IMR-90 (cell line): Measurements from ENCODE around the gene ADORA2A. TPM values are rescaled to one million over a fixed set of nuclear protein-coding genes. Genes with fewer than 3 reads are reported as not detected.

Experiments
- ATAC-seq: fragments of 200-7000 bp; cut with Tn5 transposase; 2 replicates; pipeline ENCODE4 v1.9.1; 2020; ENCODE audit warnings: low read depth, mild to moderate bottlenecking, moderate library complexity
- BruUV-seq: library from RNA; stranded (reverse); fragments of 400-500 nt; replicated peaks from 2 replicates; lab custom pipeline; 2021; lab: Mats Ljungman, UMichigan
- CTCF ChIA-PET: fragments of 300-600 bp; formaldehyde crosslinking; extraction: SDS; loops from one replicate; lab custom pipeline; 2021; ENCODE audit warnings: antibody characterized with exemption; lab: Yijun Ruan, JAX
- POLR2A ChIA-PET: fragments of 300-600 bp; sonication (Branson Sonifier 250); formaldehyde crosslinking; loops from one replicate; lab custom pipeline; 2022; ENCODE audit warnings: antibody characterized with exemption; ENCODE audit not compliant: unreplicated experiment; lab: Charles Lee
- DNase-seq: peaks from one replicate; pipeline ENCODE4 v3.0.0; 2013
- H2AFZ ChIP-seq: replicated peaks from 2 replicates; pipeline ENCODE3; 2013; ENCODE audit warnings: low read length, mild to moderate bottlenecking; ENCODE audit not compliant: poor library complexity
- H2AK5ac ChIP-seq: 2 replicates; pipeline ENCODE4 v1.6.1; 2013; ENCODE audit warnings: low read depth, low read length, inconsistent platforms
- H2AK9ac ChIP-seq: replicated peaks from 2 replicates; pipeline ENCODE3; 2013; ENCODE audit warnings: mild to moderate bottlenecking, low read depth, low read length, moderate library complexity; ENCODE audit not compliant: poor library complexity
- H2BK120ac ChIP-seq: 2 replicates; pipeline ENCODE4 v1.6.1; 2013; ENCODE audit warnings: low read depth, low read length, inconsistent platforms
- H2BK15ac ChIP-seq: 3 replicates; pipeline ENCODE4 v1.6.1; 2013; ENCODE audit warnings: low read depth, low read length, inconsistent platforms
- H2BK20ac ChIP-seq: 2 replicates; pipeline ENCODE4 v1.6.1; 2013; ENCODE audit warnings: low read depth, mild to moderate bottlenecking, inconsistent platforms, low read length, moderate library complexity
- H2BK5ac ChIP-seq: 2 replicates; pipeline ENCODE4 v1.6.1; 2013; ENCODE audit warnings: mild to moderate bottlenecking, low read depth, low read length, inconsistent platforms; ENCODE audit not compliant: poor library complexity, severe bottlenecking
- H3K14ac ChIP-seq: replicated peaks from 2 replicates; pipeline ENCODE4 v1.6.1; 2013; ENCODE audit warnings: low read depth, low read length, inconsistent platforms
- H3K18ac ChIP-seq: 2 replicates; pipeline ENCODE4 v1.6.1; 2013; ENCODE audit warnings: low read depth, low read length, control low read depth
- H3K23ac ChIP-seq: 2 replicates; pipeline ENCODE4 v1.6.1; 2013; ENCODE audit warnings: low read depth, low read length, inconsistent platforms
- H3K27ac ChIP-seq: 2 replicates; pipeline ENCODE4 v1.5.1; 2013; ENCODE audit warnings: mild to moderate bottlenecking, control low read depth, low read length; ENCODE audit not compliant: insufficient read depth
- H3K27me3 ChIP-seq: 2 replicates; pipeline ENCODE4 v1.6.1; 2013; ENCODE audit warnings: low read length; ENCODE audit not compliant: control insufficient read depth, insufficient read depth
- H3K36me3 ChIP-seq: 2 replicates; pipeline ENCODE4 v1.6.1; 2013; ENCODE audit warnings: low read length, mixed read lengths; ENCODE audit not compliant: control insufficient read depth, insufficient read depth
- H3K4ac ChIP-seq: 2 replicates; pipeline ENCODE4 v1.6.1; 2013; ENCODE audit warnings: low read depth, low read length, inconsistent platforms
- H3K4me1 ChIP-seq: 2 replicates; pipeline ENCODE4 v1.6.1; 2013; ENCODE audit warnings: low read length, mixed read lengths; ENCODE audit not compliant: control insufficient read depth, insufficient read depth
- H3K4me2 ChIP-seq: 2 replicates; pipeline ENCODE4 v1.6.1; 2013; ENCODE audit warnings: low read depth, mild to moderate bottlenecking, control low read depth, low read length, moderate library complexity
- H3K4me3 ChIP-seq: 2 replicates; pipeline ENCODE4 v1.5.1; 2013; ENCODE audit warnings: low read depth, mild to moderate bottlenecking, control low read depth, low read length, moderate library complexity; ENCODE audit not compliant: insufficient read depth
- H3K56ac ChIP-seq: 2 replicates; pipeline ENCODE4 v1.6.1; 2013; ENCODE audit warnings: low read length, inconsistent platforms; ENCODE audit not compliant: insufficient read depth; ENCODE audit errors: extremely low read depth
- H3K79me1 ChIP-seq, 2 experiments: 2 replicates each; pipeline ENCODE4 v1.6.1; 2013; ENCODE audit warnings: low read length in 2 of 2, inconsistent platforms in 1 of 2, low read depth in 1 of 2
- H3K9ac ChIP-seq: 2 replicates; pipeline ENCODE4 v1.6.1; 2013; ENCODE audit warnings: low read depth, low read length, control low read depth
- H3K9me1 ChIP-seq: 2 replicates; pipeline ENCODE4 v1.6.1; 2013; ENCODE audit warnings: low read length, inconsistent platforms; ENCODE audit not compliant: insufficient read depth
- H3K9me3 ChIP-seq: 2 replicates; pipeline ENCODE4 v1.6.1; 2013; ENCODE audit warnings: low read length; ENCODE audit not compliant: control insufficient read depth, insufficient read depth
- H4K20me1 ChIP-seq: 2 replicates; pipeline ENCODE4 v1.6.1; 2013; ENCODE audit warnings: low read length, inconsistent platforms; ENCODE audit not compliant: insufficient read depth
- H4K5ac ChIP-seq: 2 replicates; pipeline ENCODE4 v1.6.1; 2013; ENCODE audit warnings: mild to moderate bottlenecking, low read depth, low read length, control low read depth
- H4K8ac ChIP-seq, 2 experiments: 2 replicates each; pipeline ENCODE4 v1.6.1; 2013; ENCODE audit warnings: low read depth in 2 of 2, low read length in 2 of 2, control low read depth in 1 of 2, inconsistent platforms in 1 of 2
- H4K91ac ChIP-seq: 2 replicates; pipeline ENCODE4 v1.6.1; 2013; ENCODE audit warnings: low read depth, low read length, inconsistent platforms; ENCODE audit not compliant: insufficient read depth
- BHLHE40 ChIP-seq: fragments of 150-350 bp; IDR thresholded peaks from 2 replicates; pipeline ENCODE4 v1.6.1; 2016; ENCODE audit warnings: mild to moderate bottlenecking, low read depth, low read length
- FOS ChIP-seq: fragments of 150-350 bp; IDR thresholded peaks from 2 replicates; pipeline ENCODE4 v1.6.1; 2016; ENCODE audit warnings: low read depth, low read length
- MAFK ChIP-seq: IDR thresholded peaks from 2 replicates; pipeline ENCODE4 v1.6.1; 2012; ENCODE audit warnings: low read depth, low read length, improper control_type of control experiment
- MAZ ChIP-seq: IDR thresholded peaks from 2 replicates; pipeline ENCODE4 v1.6.1; 2012; ENCODE audit warnings: low read depth, mild to moderate bottlenecking, low read length, improper control_type of control experiment, moderate library complexity, borderline replicate concordance
- POLR2A ChIP-seq: IDR thresholded peaks from 2 replicates; pipeline ENCODE4 v1.6.1; 2012; ENCODE audit warnings: mild to moderate bottlenecking, low read depth, low read length
- RAD21 ChIP-seq: IDR thresholded peaks from 2 replicates; pipeline ENCODE4 v1.6.1; 2012; ENCODE audit warnings: low read length, improper control_type of control experiment
- RCOR1 ChIP-seq: IDR thresholded peaks from 2 replicates; pipeline ENCODE4 v1.6.1; 2012; ENCODE audit warnings: mild to moderate bottlenecking, low read length, improper control_type of control experiment; ENCODE audit not compliant: insufficient replicate concordance
- RFX5 ChIP-seq: IDR thresholded peaks from 2 replicates; pipeline ENCODE4 v1.8.0; 2012; ENCODE audit warnings: low read depth, mild to moderate bottlenecking, low read length, moderate library complexity
- WGBS, 2 experiments: methylation state at CpG; one replicate each; pipeline versions ENCODE4 v1.1.5 to v1.1.7; 2013; ENCODE audit warnings: missing lambda C conversion rate in 2 of 2; ENCODE audit not compliant: insufficient read length in 1 of 2; ENCODE audit errors: extremely low coverage in 2 of 2; 5-methylcytosine and 5-hydroxymethylcytosine counted together
- dilution Hi-C: fragments of 300-500 bp; cut with HindIII; formaldehyde crosslinking; loops from one replicate; pipeline ENCODE4 v1.14.3; 2018; ENCODE audit warnings: low sequenced_read_pairs; ENCODE audit not compliant: unreplicated experiment
- in situ Hi-C: fragments of 300-500 bp; cut with MboI; formaldehyde crosslinking; loops from 3 replicates; pipeline ENCODE4 v1.14.3; 2019; ENCODE audit warnings: low sequenced_read_pairs, inconsistent platforms, mixed read lengths
- intact Hi-C: fragments of 100-400 bp; cut with micrococcal nuclease; formaldehyde crosslinking; loops from 2 replicates; pipeline ENCODE4 v1.10.0; 2022
- polyA plus RNA-seq, 3 experiments: library from polyadenylated mRNA; depleted of rRNA; stranded (reverse); fragments of >200 nt; gene quantifications; 2 replicates each; pipeline ENCODE4 v1.2.3, GENCODE V29; 2012; ENCODE audit warnings: low replicate concordance in 1 of 3
- total RNA-seq: library from RNA; depleted of rRNA; stranded (reverse); fragments of >200 nt; gene quantifications from 2 replicates; pipeline ENCODE4 v1.2.3, GENCODE V29; 2012
- TF ChIP-seq, protein P1 (sequence below): fragments of 150-350 bp; IDR thresholded peaks from 2 replicates; pipeline ENCODE4 v1.6.1; 2017; ENCODE audit warnings: mild to moderate bottlenecking, antibody characterized with exemption, low read length, low read depth
- TF ChIP-seq, protein P2 (sequence below): fragments of 150-350 bp; IDR thresholded peaks from 2 replicates; pipeline ENCODE4 v1.6.1; 2016; ENCODE audit warnings: low read depth, mild to moderate bottlenecking, low read length, moderate library complexity, borderline replicate concordance
- TF ChIP-seq, protein P3 (sequence below): conservative IDR thresholded peaks from 2 replicates; pipeline ENCODE4 v1.5.1; 2012; ENCODE audit warnings: mild to moderate bottlenecking, low read depth, low read length, improper control_type of control experiment

Gene ADORA2A
- total and polyA plus RNA-seq, 2 of the 4 experiments (the other 2 are of a cell fraction), result 0.36 to 1.1 TPM

DNA sequence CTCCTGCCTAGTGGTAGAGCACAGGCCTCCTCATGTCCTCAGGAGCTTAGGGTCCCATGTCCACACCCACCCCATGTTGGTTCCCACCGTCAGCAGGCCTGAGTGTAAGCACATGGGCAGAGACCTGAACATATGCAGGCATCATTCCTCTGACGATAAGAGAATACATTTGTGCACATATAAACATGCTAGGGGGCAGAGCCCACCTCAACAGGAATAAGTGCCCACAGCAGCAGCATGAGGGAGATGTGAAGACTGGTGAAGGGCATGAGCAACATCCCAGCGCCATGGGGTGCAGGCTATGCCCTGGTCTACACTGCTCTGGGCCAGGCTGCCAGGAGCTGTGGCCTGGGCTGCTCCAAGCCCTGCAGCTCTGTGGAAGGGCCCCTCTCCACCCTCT lies 16.9 kb downstream of the ADORA2A start:
- TF ChIP-seq BHLHE40, result no peak
- TF ChIP-seq, protein P1, sequence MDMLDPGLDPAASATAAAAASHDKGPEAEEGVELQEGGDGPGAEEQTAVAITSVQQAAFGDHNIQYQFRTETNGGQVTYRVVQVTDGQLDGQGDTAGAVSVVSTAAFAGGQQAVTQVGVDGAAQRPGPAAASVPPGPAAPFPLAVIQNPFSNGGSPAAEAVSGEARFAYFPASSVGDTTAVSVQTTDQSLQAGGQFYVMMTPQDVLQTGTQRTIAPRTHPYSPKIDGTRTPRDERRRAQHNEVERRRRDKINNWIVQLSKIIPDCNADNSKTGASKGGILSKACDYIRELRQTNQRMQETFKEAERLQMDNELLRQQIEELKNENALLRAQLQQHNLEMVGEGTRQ, result no peak
- TF ChIP-seq RCOR1, result no peak
- TF ChIP-seq RAD21, result no peak
- TF ChIP-seq MAZ, result no peak
- TF ChIP-seq, protein P2, sequence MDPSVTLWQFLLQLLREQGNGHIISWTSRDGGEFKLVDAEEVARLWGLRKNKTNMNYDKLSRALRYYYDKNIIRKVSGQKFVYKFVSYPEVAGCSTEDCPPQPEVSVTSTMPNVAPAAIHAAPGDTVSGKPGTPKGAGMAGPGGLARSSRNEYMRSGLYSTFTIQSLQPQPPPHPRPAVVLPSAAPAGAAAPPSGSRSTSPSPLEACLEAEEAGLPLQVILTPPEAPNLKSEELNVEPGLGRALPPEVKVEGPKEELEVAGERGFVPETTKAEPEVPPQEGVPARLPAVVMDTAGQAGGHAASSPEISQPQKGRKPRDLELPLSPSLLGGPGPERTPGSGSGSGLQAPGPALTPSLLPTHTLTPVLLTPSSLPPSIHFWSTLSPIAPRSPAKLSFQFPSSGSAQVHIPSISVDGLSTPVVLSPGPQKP, result no peak
- TF ChIP-seq, protein P3, sequence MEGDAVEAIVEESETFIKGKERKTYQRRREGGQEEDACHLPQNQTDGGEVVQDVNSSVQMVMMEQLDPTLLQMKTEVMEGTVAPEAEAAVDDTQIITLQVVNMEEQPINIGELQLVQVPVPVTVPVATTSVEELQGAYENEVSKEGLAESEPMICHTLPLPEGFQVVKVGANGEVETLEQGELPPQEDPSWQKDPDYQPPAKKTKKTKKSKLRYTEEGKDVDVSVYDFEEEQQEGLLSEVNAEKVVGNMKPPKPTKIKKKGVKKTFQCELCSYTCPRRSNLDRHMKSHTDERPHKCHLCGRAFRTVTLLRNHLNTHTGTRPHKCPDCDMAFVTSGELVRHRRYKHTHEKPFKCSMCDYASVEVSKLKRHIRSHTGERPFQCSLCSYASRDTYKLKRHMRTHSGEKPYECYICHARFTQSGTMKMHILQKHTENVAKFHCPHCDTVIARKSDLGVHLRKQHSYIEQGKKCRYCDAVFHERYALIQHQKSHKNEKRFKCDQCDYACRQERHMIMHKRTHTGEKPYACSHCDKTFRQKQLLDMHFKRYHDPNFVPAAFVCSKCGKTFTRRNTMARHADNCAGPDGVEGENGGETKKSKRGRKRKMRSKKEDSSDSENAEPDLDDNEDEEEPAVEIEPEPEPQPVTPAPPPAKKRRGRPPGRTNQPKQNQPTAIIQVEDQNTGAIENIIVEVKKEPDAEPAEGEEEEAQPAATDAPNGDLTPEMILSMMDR, result no peak
- no peak for TF ChIP-seq RFX5
- TF ChIP-seq FOS, result no peak
- TF ChIP-seq MAFK, result no peak
- TF ChIP-seq POLR2A, result no peak
- 0 out of 2 replicates have a peak, but pooled peaks cover 3% of the 10 kb centered on the region for H3K9me1 ChIP-seq
- no peak overlapping the region for H3K4me3 ChIP-seq
- H3K18ac ChIP-seq, result no peak overlapping the region
- POLR2A ChIA-PET, result interaction anchor here (0.6 kb wide), 1 partner anchor 52 kb away, joined by 3 read pairs; no protein-coding TSS in a partner anchor
- no peak overlapping the region for H4K8ac ChIP-seq
- H3K9ac ChIP-seq, result no peak overlapping the region
- H2BK20ac ChIP-seq, result no peak overlapping the region
- no peak overlapping the region for H3K14ac ChIP-seq
- no peak overlapping the region for H4K5ac ChIP-seq
- no peak for ATAC-seq
- intact Hi-C loops (no loop called here), in situ Hi-C loops (no loop called here), dilution Hi-C loops (no loop called here)
- H3K23ac ChIP-seq, result no peak overlapping the region
- no peak overlapping the region for H2AK9ac ChIP-seq
- peaks cover 6% of the 10 kb centered on the region for H3K4me1 ChIP-seq
- no peaks in the 10 kb centered on the region for H3K36me3 ChIP-seq
- no peak for DNase-seq
- peaks cover 5% of the 10 kb centered on the region for H3K27me3 ChIP-seq
- H2BK5ac ChIP-seq, result no peak overlapping the region
- H2AK5ac ChIP-seq, result no peak overlapping the region
- no peaks in the 10 kb centered on the region for H3K79me1 ChIP-seq
- no peak overlapping the region for H4K91ac ChIP-seq
- no peak overlapping the region for H3K27ac ChIP-seq
- CTCF ChIA-PET, result no interaction called here
- no TSS peak for BruUV-seq
- no peak overlapping the region for H2BK15ac ChIP-seq
- no peaks in the 10 kb centered on the region for H4K20me1 ChIP-seq
- H3K9me3 ChIP-seq, result no peaks in the 10 kb centered on the region
- H2AFZ ChIP-seq, result no peak overlapping the region
- no peak overlapping the region for H3K4me2 ChIP-seq
- no peak overlapping the region for H2BK120ac ChIP-seq
- H3K56ac ChIP-seq, result no peak overlapping the region
- H3K4ac ChIP-seq, result no peak overlapping the region
- WGBS, 2 experiments, result no CpG with 5 or more reads among the region's 3 CpGs
